GM15510 (cell line): ENCODE results near the gene ULBP2.

Experiments
- POLR2A ChIP-seq: IDR thresholded peaks from 3 replicates; pipeline ENCODE4 v1.6.1; 2011; ENCODE audit warnings: borderline replicate concordance; ENCODE audit not compliant: insufficient read length; ENCODE audit errors: extremely low read depth

ULBP2 gene

GRCh38 chr6:149990212-149990660 lies 48.4 kb downstream of the ULBP2 start:
- no peak for TF ChIP-seq POLR2A

DNA sequence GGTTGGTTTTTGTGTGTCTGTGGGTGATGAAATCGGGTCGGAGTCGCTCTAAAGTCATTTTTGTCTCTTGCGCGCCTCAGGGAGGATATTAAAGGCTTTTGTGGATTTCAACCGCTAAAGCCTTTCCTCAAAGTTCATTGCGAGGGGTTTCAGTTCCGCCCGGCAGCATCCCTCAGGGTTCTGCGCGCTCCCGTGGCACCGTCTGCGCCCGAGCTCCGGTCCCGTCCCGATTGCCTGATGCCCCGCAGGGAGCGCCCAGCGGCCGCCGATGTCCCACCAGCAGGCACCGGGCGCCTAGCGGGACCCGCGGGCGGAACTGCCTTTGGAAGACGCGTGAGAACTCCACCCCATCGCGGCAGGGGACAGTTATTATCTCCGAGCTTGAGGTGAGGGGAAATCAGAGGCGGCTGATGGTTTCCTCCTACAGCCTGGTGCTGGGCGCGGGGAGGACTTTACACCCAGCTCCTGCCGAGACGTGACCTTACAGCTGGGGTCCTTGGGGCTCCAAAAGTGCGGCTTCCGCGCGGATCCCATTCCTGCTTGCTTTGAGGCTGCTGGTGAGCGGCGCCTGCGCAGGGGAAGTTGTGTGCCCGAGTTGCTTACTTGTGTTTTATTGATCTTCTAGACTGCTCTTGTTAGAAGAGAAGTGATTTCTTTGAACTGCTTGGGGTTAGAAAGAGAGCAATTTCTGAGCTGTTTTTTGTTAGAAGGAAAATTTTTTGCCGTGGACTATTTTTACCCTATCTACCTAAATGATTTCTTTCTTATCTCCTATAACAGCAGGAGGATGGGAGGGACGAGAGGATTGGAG lies 49.1 kb downstream of the ULBP2 start:
- TF ChIP-seq POLR2A: no peak

GRCh38 chr6:149991838-149992237 lies 50.0 kb downstream of the ULBP2 start:
- no peak for TF ChIP-seq POLR2A

DNA sequence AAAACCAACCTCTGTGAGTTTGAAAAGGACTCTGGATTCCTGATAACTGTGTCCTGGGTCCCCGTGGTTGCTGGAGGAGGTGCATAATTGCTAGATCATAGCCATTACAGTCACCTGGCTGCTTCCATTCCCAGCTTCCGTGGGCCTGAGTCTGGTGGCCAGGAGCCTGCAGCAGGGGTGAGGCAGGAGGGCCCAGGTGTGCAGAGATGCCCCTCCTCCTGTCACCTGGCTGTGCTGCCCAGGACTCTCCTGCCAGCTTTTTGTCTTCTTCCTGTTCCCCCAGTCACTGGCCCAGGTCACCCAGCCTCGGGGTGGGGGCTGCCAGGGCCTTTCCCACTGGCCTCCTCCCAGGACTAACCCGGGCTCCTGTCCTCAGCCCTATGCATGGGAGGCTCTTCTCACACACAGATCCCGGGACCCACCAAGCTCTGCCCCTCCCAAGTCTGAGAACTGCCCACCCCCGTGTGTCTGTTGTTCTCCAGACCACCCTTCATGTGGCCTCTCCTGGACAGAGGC lies 53.5 kb downstream of the ULBP2 start:
- no peak for TF ChIP-seq POLR2A

- TF ChIP-seq POLR2A: no peak
Observed at GRCh38 chr6:149995971-149996370, 54.2 kb downstream of the ULBP2 start.
